Mononuclear cell (primary cell): ENCODE results near the gene HSPG2. TPM values are rescaled to one million over a fixed set of nuclear protein-coding genes. Genes with fewer than 3 reads are reported as not detected.
"Not testable (repeated sequence)": the region's sequence is repeated elsewhere in the genome, so short reads cannot be mapped to it uniquely, and the experiment has no call there.

Experiments used
- H3K27me3 ChIP-seq: 2 replicates; pipeline ENCODE4 v1.6.0; 2011; ENCODE audit warnings: low read length, control low read depth; ENCODE audit not compliant: insufficient read depth
- H3K4me1 ChIP-seq: 2 replicates; pipeline ENCODE4 v1.5.1; 2011; ENCODE audit warnings: mild to moderate bottlenecking, low read length, control low read depth; ENCODE audit not compliant: insufficient read depth
- H3K4me3 ChIP-seq: 2 replicates; pipeline ENCODE4 v1.5.1; 2011; ENCODE audit warnings: mild to moderate bottlenecking, low read length, moderate library complexity
- H3K9me3 ChIP-seq: 2 replicates; pipeline ENCODE4 v1.5.1; 2011; ENCODE audit warnings: low read depth, mild to moderate bottlenecking, control low read depth, low read length
- total RNA-seq: library from RNA; depleted of rRNA; stranded (reverse); fragments of >200 nt; gene quantifications from one replicate; pipeline ENCODE4 v1.2.3, GENCODE V29; 2012

Gene HSPG2
- total RNA-seq: 0.73 TPM

DNA sequence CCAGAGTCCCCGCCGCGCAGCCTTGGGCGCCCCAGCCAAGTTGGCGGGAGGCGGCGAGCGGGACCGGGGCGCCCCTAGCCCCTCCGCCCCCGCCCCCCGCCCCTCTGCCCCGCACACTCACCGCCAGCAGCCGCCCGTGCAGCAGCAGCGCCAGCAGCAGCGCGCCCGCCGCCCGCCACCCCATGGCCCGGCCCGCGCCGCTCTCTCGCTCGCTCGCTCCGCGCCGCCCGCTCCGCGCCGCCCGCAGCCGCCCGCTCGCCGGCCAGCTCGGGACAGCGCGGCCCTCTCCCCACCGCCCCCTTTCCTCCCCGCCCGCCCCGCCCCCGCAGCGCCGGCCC is at the start of gene HSPG2:
Gene HSPG2, minus strand, starts transcription at position 277 of the 338 bp plus-strand sequence. Its CDS starts 93 bp downstream, at position 184.
- H3K27me3 ChIP-seq: peaks cover 4% of the 10 kb centered on the region
- H3K9me3 ChIP-seq: no peaks in the 10 kb centered on the region
- H3K4me1 ChIP-seq: peaks cover 18% of the 10 kb centered on the region
- H3K4me3 ChIP-seq: peak within 1 kb of the TSS; percentile 31

- H3K4me1 ChIP-seq, H3K4me3 ChIP-seq, H3K9me3 ChIP-seq, H3K27me3 ChIP-seq: not testable (repeated sequence)
Observed at GRCh38 chr1:21986386-21986785, 49.3 kb upstream of the HSPG2 start.

GRCh38 chr1:21985893-21986292 is 48.8 kb upstream of the HSPG2 start:
- H3K4me3 ChIP-seq, H3K4me1 ChIP-seq, H3K9me3 ChIP-seq, H3K27me3 ChIP-seq: not testable (repeated sequence)

DNA sequence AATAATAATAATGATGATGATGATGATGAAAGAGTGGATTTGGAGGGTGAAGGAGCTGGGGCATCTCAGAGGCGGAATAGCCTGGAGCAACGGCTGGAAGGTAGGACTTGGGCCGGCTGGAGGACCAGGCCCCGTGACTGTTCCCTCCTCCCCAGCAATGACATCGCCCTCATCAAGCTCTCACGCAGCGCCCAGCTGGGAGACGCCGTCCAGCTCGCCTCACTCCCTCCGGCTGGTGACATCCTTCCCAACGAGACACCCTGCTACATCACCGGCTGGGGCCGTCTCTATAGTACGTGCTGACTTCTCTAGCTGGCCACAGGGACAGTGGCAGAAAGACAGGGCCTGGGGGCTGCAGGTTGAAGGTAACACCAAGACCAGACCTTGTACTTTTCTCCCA is 46.4 kb upstream of the HSPG2 start:
- not testable (repeated sequence) for H3K9me3 ChIP-seq, H3K4me1 ChIP-seq

GRCh38 chr1:21982122-21982521 is 45.0 kb upstream of the HSPG2 start:
- not testable (repeated sequence) for H3K4me3 ChIP-seq, H3K4me1 ChIP-seq, H3K9me3 ChIP-seq, H3K27me3 ChIP-seq

More for the DNA sequence above, 46.4 kb upstream of the HSPG2 start:
- not testable (repeated sequence) for H3K27me3 ChIP-seq, H3K4me3 ChIP-seq

DNA sequence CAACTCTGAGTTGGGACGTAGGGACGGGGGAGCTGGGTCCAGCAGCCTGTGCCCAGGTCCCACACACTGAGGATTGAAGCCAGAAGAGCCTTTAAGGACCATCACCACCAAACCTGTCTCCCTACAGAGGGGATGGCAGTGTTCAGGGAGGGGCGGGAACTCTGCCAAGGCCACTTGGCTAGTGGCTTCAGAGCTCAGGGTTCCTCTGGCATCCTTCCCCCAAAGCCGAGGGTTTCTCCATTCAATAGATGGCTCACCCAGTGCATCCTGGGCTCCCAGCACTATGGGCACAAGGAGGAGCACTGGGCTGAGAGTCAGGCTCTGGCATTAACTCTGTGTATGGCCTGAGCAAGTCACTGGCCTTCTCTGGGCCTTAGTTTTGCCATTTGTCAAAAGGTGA is 44.1 kb upstream of the HSPG2 start:
- not testable (repeated sequence) for H3K4me3 ChIP-seq, H3K4me1 ChIP-seq, H3K9me3 ChIP-seq, H3K27me3 ChIP-seq

DNA sequence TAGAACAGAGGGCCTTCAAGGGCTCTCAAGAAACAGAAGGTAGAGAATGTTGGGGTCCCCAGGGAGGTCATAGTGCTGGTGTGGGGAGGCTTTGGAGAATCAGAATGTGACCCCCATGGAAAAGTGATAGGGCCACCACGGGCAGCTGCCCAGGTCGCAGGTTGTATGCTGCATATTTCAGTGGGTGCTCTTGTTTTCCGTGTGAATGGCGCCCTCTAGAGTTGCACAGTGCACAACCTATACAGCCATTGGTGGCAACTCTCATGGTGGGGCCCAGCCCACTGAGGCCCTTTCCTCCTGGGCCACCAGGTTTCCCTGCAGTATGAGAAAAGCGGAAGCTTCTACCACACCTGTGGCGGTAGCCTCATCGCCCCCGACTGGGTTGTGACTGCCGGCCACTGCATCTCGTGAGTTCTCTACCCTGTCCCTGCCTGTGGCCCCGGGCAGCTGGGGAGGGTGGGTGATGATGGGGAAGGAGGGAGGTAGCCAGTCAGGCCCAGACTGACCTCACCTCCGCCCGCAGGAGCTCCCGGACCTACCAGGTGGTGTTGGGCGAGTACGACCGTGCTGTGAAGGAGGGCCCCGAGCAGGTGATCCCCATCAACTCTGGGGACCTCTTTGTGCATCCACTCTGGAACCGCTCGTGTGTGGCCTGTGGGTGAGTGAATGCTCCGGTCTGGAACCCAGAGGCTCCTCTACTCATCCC is 43.6 kb upstream of the HSPG2 start:
- H3K9me3 ChIP-seq, H3K4me1 ChIP-seq, H3K27me3 ChIP-seq, H3K4me3 ChIP-seq: not testable (repeated sequence)

- H3K27me3 ChIP-seq, H3K4me1 ChIP-seq, H3K9me3 ChIP-seq, H3K4me3 ChIP-seq: not testable (repeated sequence)
Observed at GRCh38 chr1:21978209-21978608, 41.1 kb upstream of the HSPG2 start.

GRCh38 chr1:21976703-21977239 is 39.7 kb upstream of the HSPG2 start, which contains the start of gene CELA3B:
CELA3B (plus strand) TSS chr1:21977022; CDS start chr1:21977040, 18 bp downstream.
- H3K9me3 ChIP-seq, H3K4me1 ChIP-seq, H3K27me3 ChIP-seq, H3K4me3 ChIP-seq: not testable (repeated sequence)

DNA sequence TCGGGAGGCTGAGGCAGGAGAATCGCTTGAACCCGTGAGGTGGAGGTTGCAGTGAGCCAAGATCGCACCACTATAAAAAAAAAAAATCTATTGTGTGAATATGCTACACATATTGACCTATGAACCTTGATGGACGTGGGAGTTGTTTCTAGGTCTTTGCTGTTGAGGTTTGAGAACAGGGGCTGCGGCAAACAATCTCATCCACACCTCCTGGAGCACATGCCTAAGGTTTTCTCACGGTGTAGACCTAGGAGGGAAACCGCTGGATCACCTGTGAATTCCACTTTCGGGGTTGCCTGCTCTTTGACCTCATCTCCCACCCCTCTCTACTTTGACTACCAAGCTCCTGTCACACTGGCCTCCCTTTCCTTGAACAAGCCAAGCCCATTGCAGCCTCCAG is 38.2 kb upstream of the HSPG2 start:
- H3K27me3 ChIP-seq, H3K4me3 ChIP-seq, H3K4me1 ChIP-seq, H3K9me3 ChIP-seq: not testable (repeated sequence)

DNA sequence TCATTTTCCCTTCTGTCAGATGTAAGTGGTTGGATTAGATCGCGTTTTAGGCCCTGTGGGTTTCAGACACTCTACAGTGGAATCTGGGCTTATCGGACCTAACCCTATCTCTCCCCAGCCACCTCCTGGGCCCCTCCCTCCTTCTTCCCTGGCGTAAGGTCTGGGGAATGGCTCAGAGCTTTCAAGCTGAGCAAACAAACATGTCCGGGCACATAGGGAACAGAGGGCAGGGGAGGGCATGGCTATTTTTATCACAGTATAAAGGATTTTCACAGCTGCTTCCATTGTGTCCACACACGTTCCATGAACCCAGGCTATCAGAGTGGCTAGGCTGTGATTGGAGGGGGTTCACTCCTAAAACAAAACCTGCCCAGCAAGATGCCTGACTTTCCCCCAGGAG is 37.6 kb upstream of the HSPG2 start:
- H3K9me3 ChIP-seq, H3K27me3 ChIP-seq, H3K4me3 ChIP-seq, H3K4me1 ChIP-seq: not testable (repeated sequence)

DNA sequence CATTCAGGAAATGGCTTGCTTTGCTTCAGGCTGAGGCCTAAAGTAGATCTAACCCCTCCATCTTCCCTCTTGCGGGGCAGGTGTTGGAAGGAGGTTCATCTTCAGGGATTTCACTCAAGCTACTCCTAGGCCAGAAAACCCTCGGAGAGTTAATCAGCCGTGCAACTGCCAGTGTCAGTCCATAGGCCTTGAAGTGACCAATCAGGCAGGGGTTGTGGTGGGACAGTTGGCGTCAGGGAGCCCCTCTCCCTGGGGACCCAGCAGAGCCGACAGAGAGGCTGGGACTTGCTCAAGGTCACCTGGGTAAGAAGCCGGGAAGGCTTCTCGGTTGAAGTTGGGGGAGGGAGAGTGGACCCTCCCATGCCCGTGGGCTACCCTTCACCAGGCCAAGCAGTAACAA is 36.8 kb upstream of the HSPG2 start:
- not testable (repeated sequence) for H3K9me3 ChIP-seq

DNA sequence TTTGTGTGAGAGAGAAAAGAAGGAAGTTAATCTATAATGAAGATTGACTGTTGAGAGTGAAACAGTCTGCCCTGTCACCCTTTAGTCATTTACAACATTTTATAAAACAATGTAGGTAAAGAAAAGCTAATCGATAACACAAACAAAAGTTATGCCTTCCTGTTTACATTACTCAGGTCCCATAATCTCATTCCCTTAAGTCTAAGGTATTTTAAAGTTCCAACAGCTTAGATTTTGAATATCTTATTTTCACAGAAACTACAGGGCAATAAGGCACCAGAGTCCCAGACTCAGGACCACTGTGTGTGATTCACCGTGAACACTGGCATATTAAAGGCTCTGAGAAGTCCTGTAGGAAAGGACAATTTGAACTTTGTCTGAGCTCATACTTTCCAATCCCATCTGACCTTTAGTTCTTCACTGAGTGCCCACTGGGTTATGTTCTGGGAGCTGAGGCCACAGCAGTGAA is 35.9 kb upstream of the HSPG2 start:
- H3K27me3 ChIP-seq, H3K4me1 ChIP-seq, H3K9me3 ChIP-seq, H3K4me3 ChIP-seq: not testable (repeated sequence)

More for the DNA sequence above, 36.8 kb upstream of the HSPG2 start:
- H3K4me3 ChIP-seq, H3K27me3 ChIP-seq, H3K4me1 ChIP-seq: not testable (repeated sequence)

DNA sequence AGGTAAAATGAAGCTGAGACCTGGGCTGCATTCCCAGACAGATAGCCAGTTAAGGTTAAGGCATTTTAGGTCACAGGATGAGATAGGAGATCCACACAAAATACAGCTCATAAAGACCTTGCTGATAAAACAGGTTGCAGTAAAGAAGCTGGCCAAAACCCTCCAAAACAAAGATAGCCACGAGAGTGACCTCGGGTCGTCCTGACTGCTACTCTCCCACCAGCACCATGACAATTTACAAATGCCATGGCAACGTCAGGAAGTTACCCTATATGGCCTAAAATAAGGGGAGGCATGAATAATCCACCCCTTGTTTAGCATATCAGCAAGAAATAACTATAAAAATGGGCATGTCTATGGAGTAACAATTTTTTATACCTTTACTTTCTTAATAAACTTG is 33.4 kb upstream of the HSPG2 start:
- not testable (repeated sequence) for H3K27me3 ChIP-seq, H3K4me1 ChIP-seq, H3K4me3 ChIP-seq, H3K9me3 ChIP-seq

DNA sequence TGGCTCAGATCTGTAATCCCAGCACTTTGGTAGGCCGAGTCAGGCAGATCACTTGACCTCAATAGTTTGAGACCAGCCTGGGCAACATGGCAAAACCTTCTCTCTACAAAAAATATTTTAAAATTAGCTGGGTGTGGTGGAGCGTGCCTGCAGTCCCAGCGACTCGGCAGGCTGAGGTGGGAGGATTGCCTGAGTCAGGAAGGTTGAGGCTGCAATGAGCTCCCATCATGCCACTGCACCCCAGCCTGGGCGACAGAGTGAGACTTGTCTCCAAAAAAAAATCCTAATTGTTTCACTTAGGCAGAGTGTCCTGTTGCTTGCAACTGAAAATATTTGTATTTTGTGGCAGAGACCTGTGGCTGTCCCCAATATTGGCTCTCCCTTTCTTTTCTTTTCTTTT is 32.0 kb upstream of the HSPG2 start:
- H3K9me3 ChIP-seq, H3K4me1 ChIP-seq, H3K27me3 ChIP-seq: not testable (repeated sequence)

GRCh38 chr1:21967216-21967615 is 30.1 kb upstream of the HSPG2 start:
- not testable (repeated sequence) for H3K4me1 ChIP-seq, H3K27me3 ChIP-seq, H3K9me3 ChIP-seq, H3K4me3 ChIP-seq

More for the DNA sequence above, 32.0 kb upstream of the HSPG2 start:
- H3K4me3 ChIP-seq: not testable (repeated sequence)
